ENCODE measurements around the gene RAB43.
"Not testable (repeated sequence)": the region's sequence is repeated elsewhere in the genome, so short reads cannot be mapped to it uniquely, and the experiment has no call there.

RAB43 gene

DNA sequence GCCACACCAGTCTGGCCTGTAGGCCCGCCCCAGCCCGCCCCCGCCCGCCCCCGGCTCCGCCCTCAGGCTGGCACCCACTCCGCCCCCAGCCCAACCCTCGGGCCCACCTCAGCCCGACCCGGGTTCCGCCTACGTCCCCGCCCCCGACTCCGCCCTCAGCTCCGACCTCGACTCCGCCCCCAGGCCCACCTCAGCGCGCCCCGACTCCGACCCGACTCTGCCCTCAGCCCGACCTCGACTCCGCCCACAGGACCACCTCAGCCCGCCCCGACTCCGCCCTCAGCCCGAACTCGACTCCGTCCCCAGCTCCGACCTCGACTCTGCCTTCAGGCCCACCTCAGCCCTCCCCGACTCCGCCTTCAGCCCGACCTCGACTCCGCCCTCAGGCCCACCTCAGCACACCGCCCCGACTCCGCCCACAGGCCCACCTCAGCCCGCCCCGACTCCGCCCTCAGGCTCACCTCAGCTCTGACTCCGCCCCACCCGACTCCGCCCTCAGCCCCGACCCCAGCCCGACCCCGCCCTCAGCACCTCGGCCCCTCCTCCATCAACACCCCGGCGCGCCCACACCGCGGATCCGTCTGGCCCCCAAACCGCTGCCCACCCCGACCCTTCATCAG lies at the start of gene RAB43:
Gene RAB43, minus strand, starts transcription at position 13 of the 620 bp plus-strand sequence. CDS start 315 bp downstream, outside the sequence.
- DNase-seq = peak; percentile 62

DNA sequence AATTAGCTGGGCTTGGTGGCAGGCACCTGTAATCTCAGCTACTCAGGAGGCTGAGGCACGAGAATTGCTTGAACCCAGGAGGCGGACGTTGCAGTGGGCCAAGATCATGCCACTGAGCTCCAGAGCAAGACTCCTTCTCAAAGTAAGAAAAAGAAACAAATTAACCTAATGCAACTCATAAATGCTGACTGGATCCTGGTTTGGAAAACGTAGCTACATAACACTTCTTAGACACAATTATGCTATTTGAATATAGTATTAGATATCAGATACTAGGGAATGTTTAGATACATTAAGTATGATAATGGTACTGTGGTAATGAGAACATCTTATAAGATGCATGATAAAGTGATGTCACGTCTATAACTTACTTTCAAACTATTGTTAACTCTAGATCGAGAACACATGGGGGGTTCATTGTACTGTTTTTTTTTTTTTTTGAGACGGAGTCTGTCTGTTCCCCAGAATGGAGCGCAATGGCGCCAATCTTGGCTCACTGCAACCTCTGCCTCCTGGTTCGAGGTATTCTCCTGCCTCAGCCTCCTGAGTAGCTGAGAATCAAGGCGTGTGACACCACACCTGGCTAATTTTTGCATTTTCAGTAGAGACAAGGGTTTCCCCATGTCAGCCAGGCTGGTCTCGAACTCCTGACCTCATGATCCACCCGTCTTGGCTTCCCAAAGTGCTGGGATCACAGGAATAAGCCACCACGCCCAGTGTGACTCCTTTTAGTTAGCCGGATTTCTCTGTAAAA lies 45.2 kb upstream of the RAB43 start:
- DNase-seq = no peak

GRCh38 chr3:129165594-129165993 lies 44.0 kb upstream of the RAB43 start:
- not testable (repeated sequence) for DNase-seq

- no peak for DNase-seq
Observed at GRCh38 chr3:129164500-129164899, 42.9 kb upstream of the RAB43 start.

- DNase-seq = peak; percentile 58
Observed at GRCh38 chr3:129162729-129163579, 41.4 kb upstream of the RAB43 start.

DNA sequence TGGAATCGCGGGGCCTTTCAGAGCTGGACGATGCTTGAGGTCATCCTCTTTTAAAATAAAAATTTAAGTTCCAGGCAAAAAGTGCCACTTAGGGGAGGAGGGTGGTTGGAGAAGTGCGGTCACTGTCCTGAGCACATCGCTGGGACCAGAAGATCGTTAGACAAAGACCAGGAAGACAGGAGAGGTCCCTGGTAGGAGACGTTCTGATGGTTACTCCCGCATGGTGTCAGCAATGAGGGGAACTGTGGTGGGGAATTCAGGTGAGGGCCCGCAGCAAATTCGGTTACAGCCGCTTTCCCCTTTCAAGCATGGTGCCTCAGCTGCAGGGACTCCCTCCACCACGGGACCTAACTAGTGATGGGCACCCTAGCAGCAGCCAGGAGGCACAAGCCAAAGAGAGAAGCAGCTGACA lies 40.3 kb upstream of the RAB43 start:
- DNase-seq = peak; percentile 53

- peak; percentile 98 for DNase-seq
Observed at GRCh38 chr3:129160891-129161859, 39.6 kb upstream of the RAB43 start, which contains the start of gene ISY1. Gene ISY1, minus strand, starts transcription at chr3:129161063. Its CDS starts 88 bp downstream, at chr3:129160975.

DNA sequence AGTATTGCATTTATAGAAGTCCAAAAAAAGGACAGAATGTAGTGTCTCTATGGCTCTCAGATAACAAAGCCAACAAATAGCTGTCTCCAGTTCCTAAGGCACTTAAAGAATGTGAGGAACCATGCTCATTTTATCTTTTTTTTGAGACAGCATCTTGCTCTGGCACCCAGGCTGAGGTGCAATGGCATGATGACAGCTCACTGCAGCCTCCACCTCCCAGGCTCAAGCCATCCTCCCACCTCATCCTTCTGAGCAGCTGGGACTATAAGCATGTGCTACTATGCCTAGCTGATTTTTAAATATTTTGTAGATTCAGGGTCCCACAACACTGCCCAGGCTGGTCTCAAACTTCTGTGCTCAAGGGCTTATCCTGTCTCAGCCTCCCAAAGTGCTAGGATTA lies 23.2 kb upstream of the RAB43 start:
- no peak for DNase-seq

GRCh38 chr3:129141011-129141410 lies 19.4 kb upstream of the RAB43 start:
- not testable (repeated sequence) for DNase-seq

GRCh38 chr3:129139911-129140310 lies 18.3 kb upstream of the RAB43 start:
- no peak for DNase-seq

DNA sequence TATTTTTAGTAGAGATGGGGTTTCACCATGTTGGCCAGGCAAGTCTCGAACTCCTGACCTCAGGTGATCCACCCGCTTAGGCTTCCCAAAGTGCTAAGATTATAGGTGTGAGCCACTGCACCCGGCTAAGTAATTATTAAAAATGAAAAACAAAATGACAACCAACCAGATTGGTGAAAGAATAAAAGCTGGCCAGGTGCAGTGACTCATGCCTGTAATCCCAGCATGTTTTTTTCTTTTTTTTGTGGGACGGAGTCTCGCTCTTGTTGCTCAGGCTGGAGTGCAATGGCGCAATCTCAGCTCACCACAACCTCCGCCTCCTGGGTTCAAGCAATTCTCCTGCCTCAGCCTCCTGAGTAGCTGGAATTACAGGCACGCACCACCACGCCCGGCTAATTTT lies 14.7 kb upstream of the RAB43 start:
- not testable (repeated sequence) for DNase-seq

DNA sequence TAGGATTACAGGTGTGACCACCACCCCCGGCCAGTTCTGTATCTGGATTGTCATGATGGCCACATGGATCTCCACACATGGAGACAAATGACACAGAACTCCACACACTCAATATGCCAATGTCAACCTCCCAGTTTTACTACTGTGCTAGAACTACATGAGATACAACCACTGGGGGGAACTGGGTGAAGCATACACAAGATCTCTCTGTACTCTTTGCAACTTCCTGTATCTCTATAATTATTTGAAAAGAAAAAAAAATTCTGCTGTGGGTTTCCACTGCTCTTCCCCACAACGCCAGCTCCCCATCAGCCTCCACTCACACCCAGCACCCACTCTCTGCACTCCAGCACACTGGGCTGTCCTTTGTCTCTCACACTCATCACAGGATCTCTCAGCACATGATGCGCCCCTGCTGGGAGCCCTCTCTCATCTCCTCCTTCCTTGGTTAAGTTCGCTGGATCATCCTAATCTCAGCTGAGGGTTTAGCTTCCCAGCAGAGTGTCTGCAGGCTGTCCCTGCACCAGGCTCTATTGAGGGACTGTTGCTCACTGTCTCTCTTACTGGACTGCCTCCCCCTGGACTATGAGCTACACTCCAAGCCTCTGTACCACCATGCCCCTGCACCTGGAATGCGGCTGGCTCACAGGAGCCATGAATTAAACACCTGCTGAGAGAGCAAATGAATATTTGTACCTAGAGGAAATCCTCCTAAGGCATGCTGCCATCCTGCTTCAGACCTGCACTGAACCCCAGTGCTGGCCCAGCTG lies 10.7 kb upstream of the RAB43 start:
- DNase-seq = no peak

- no peak for DNase-seq
Observed at GRCh38 chr3:129131465-129132088, 10.0 kb upstream of the RAB43 start.

- DNase-seq = no peak
Observed at GRCh38 chr3:129130291-129130813, 8.7 kb upstream of the RAB43 start.

DNA sequence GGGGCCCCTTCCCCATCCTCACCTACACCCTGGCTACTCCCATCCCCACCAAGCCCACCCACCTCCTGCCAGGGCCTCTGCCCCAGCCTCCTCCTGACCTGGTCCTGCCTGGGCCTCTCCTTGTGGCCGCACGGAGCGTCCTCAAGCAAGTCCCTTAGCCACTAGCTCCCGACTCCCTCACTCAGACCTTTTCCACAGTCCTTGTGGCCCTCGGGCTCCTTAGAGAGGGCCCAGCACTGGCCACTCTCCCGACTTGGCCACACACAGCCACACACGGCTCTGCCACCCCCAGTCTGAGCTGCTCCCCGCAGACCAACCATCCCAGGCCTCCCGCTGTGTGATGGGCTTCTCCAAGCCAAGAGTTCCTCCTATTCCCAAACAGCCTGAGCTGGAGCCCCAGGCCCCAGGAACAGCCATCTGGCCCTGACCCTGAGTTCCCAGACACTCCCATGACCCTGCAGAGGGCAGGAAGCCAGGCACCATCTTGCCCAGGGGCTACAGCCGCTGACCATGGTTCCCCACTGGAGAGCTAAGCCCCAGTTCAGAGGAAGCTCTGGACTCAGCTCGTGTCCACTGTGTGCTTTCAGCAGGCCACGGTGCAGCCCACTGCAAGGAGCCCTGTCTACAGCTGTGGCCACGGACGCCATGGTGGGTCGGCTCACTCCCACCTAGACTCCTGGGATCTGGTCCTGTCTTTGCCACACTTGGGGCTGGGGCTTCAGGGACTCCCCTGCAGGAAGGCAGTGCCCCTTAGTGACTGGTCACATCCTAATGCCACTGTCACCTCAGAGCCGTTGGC lies 7.0 kb upstream of the RAB43 start:
- DNase-seq = no peak

DNA sequence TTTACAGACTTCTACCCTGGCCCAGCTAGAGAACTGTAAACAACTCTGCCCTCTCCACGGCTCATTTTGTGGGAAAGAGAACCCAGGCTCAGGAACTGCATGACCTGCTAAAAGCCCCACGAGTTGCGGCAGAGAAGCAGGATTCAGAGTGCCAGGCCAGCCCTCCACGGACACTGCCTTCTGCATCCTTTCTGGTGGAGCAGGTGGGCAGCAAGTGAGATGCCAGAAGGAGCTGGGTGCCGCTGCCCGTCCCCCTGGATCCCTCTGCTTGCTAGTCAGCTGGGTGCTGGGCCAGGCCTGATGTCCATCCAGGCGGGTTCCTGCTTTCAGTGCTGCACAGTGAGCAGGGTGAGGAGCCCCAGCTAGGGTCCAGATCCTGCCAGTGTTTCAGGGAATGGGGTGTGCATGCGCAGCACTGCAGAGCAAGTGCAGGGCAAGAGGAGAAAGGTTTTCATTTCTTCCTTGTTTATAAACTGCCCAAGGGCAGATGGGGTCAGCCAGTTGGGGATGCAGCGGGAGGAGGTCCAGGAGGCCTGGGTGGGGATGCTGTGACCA lies 5.2 kb upstream of the RAB43 start:
- no peak for DNase-seq

- DNase-seq = peak; percentile 16
Observed at GRCh38 chr3:129123314-129124060, 1.9 kb upstream of the RAB43 start.

- DNase-seq = no peak
Observed at GRCh38 chr3:129122412-129123011, 908 bp upstream of the RAB43 start.
